CD14-positive monocyte (primary cell): ENCODE data around the gene MBP. TPM values are rescaled to one million over a fixed set of nuclear protein-coding genes. Genes with fewer than 3 reads are reported as not detected.

Experiments used
- DNase-seq, 3 donors: peaks; one replicate each; pipeline ENCODE4 v3.0.0-alpha.2; 2011 to 2022
- H2AFZ ChIP-seq: 2 replicates; pipeline ENCODE4 v1.6.0; 2012; ENCODE audit warnings: mild to moderate bottlenecking, low read depth, low read length, inconsistent platforms; ENCODE audit not compliant: insufficient read depth, poor library complexity, severe bottlenecking
- H3K27ac ChIP-seq, 2 donors: 1 replicate in 1 of 2; 2 replicates in 1 of 2; pipeline ENCODE4 v1.5.1; 2012 to 2013; ENCODE audit warnings: low read length in 2 of 2, control low read depth in 1 of 2, inconsistent platforms in 1 of 2, low read depth in 1 of 2, mild to moderate bottlenecking in 1 of 2
- H3K27me3 ChIP-seq, 2 donors: one replicate each; pipeline versions ENCODE4 v1.6.0 to v1.6.1; 2011 to 2013; ENCODE audit warnings: low read length in 2 of 2; ENCODE audit not compliant: control insufficient read depth in 2 of 2, insufficient read depth in 2 of 2
- H3K36me3 ChIP-seq, 2 donors: replicated peaks in 1 of 2; 1 replicate in 1 of 2; 2 replicates in 1 of 2; pipeline versions ENCODE4 v1.5.1 to v1.6.1; 2012 to 2013; ENCODE audit warnings: low read length in 2 of 2, control low read depth in 1 of 2, inconsistent platforms in 1 of 2, mild to moderate bottlenecking in 1 of 2; ENCODE audit not compliant: insufficient read depth in 2 of 2, control insufficient read depth in 1 of 2
- H3K4me1 ChIP-seq, 2 donors: 1 replicate in 1 of 2; 2 replicates in 1 of 2; pipeline versions ENCODE4 v1.5.1 to v1.6.1; 2012 to 2013; ENCODE audit warnings: low read length in 2 of 2, control low read depth in 1 of 2, inconsistent platforms in 1 of 2, mild to moderate bottlenecking in 1 of 2, moderate library complexity in 1 of 2; ENCODE audit not compliant: insufficient read depth in 2 of 2, control insufficient read depth in 1 of 2
- H3K4me2 ChIP-seq: replicated peaks from 2 replicates; pipeline ENCODE3; 2012; ENCODE audit warnings: low read length, moderate library complexity, mild to moderate bottlenecking; ENCODE audit not compliant: poor library complexity, severe bottlenecking; ENCODE audit errors: extremely low read depth
- H3K4me3 ChIP-seq, 3 experiments: fragments of 200-600 bp in 1 of 3; sonication (generic) in 1 of 3; replicated peaks in 1 of 3; 1 replicate in 2 of 3; 2 replicates in 1 of 3; pipeline ENCODE4 v1.5.1; 2011 to 2013; ENCODE audit warnings: low read length in 3 of 3, mild to moderate bottlenecking in 3 of 3, control low read depth in 2 of 3, low read depth in 2 of 3, inconsistent platforms in 1 of 3, moderate library complexity in 1 of 3
- H3K79me2 ChIP-seq: 2 replicates; pipeline ENCODE4 v1.6.0; 2012; ENCODE audit warnings: mild to moderate bottlenecking, control low read depth, inconsistent platforms, low read length, moderate library complexity; ENCODE audit not compliant: insufficient read depth
- H3K9ac ChIP-seq: 2 replicates; pipeline ENCODE4 v1.6.0; 2017; ENCODE audit warnings: low read length, mild to moderate bottlenecking; ENCODE audit not compliant: insufficient read depth, poor library complexity, severe bottlenecking
- H3K9me3 ChIP-seq, 2 donors: replicated peaks in 1 of 2; 1 replicate in 1 of 2; 2 replicates in 1 of 2; pipeline versions ENCODE4 v1.5.1 to v1.6.1; 2012 to 2013; ENCODE audit warnings: low read length in 2 of 2, control low read depth in 1 of 2; ENCODE audit not compliant: control insufficient read depth in 1 of 2, insufficient read depth in 1 of 2
- H4K20me1 ChIP-seq: 2 replicates; pipeline ENCODE4 v1.6.0; 2012; ENCODE audit warnings: mild to moderate bottlenecking, low read length, control low read depth, moderate library complexity; ENCODE audit not compliant: insufficient read depth
- H3K27ac Mint-ChIP-seq, 7 donors: one replicate each; pipeline ENCODE4 v1.8.0; 2020; ENCODE audit warnings: mild to moderate bottlenecking in 7 of 7, mixed read lengths in 7 of 7, moderate library complexity in 6 of 7, inconsistent platforms in 2 of 7
- H3K27me3 Mint-ChIP-seq, 3 donors: one replicate each; pipeline ENCODE4 v1.8.0; 2021 to 2022; ENCODE audit warnings: low read depth in 3 of 3, mild to moderate bottlenecking in 3 of 3, mixed read lengths in 3 of 3, moderate library complexity in 3 of 3, inconsistent platforms in 1 of 3
- H3K36me3 Mint-ChIP-seq, 2 donors: one replicate each; pipeline ENCODE4 v1.8.0; 2020; ENCODE audit warnings: mixed read lengths in 2 of 2, inconsistent platforms in 1 of 2, mild to moderate bottlenecking in 1 of 2
- H3K4me1 Mint-ChIP-seq: one replicate; pipeline ENCODE4 v1.8.0; 2020; ENCODE audit warnings: mild to moderate bottlenecking, mixed read lengths
- H3K4me3 Mint-ChIP-seq, 2 donors: one replicate each; pipeline ENCODE4 v1.8.0; 2020; ENCODE audit warnings: mild to moderate bottlenecking in 2 of 2, mixed read lengths in 2 of 2, moderate library complexity in 1 of 2
- H3K9me3 Mint-ChIP-seq, 7 donors: one replicate each; pipeline ENCODE4 v1.8.0; 2020 to 2022; ENCODE audit warnings: mixed read lengths in 7 of 7, mild to moderate bottlenecking in 6 of 7, moderate library complexity in 6 of 7, inconsistent platforms in 2 of 7
- CTCF ChIP-seq: fragments of 200-600 bp; IDR thresholded peaks from one replicate; pipeline ENCODE4 v1.8.0; 2022; ENCODE audit warnings: antibody characterized with exemption, mild to moderate bottlenecking
- WGBS: methylation state at CpG from one replicate; pipeline ENCODE4 v1.1.5; 2013; ENCODE audit warnings: missing lambda C conversion rate; ENCODE audit not compliant: insufficient coverage; 5-methylcytosine and 5-hydroxymethylcytosine counted together
- intact Hi-C, 2 donors: fragments of 100-400 bp; cut with micrococcal nuclease; formaldehyde crosslinking; loops; one replicate each; pipeline versions ENCODE4 v1.15.0 to v1.15.1; 2023
- polyA plus RNA-seq, 3 donors: library from polyadenylated mRNA; depleted of rRNA in 1 of 3; unstranded in 2 of 3; stranded (reverse) in 1 of 3; fragments of 300-500 nt in 2 of 3; fragments of >200 nt in 1 of 3; fragmentation: Illumina TruSeq in 2 of 3; gene quantifications; 1 replicate in 2 of 3; 2 replicates in 1 of 3; pipeline ENCODE4 v1.2.3, GENCODE V29; 2012 to 2021

Gene MBP
- polyA plus RNA-seq, 3 donors, result 47.7 to 81.0 (median 50.4) TPM

GRCh38 chr18:77137851-77138250, 5.3 kb upstream of the MBP start:
- Histone ChIP-seq H3K9ac (no peak overlapping the region), H3K4me1 (peaks cover 42 to 45% of the 10 kb centered on the region in 2 donors), H4K20me1 (no peaks in the 10 kb centered on the region), H3K36me3 (no peaks in the 10 kb centered on the region), H2AFZ (no peak overlapping the region), H3K79me2 (no peaks in the 10 kb centered on the region), H3K27me3 (no peaks in the 10 kb centered on the region), H3K27ac (no peak overlapping the region), H3K9me3 (peaks cover 2 to 13% of the 10 kb centered on the region in 2 donors), H3K4me2 (no peak overlapping the region), H3K4me3 (no peak overlapping the region)
- H3K9me3 Mint-ChIP-seq, result peaks cover 7 to 22% (median 14%) of the 10 kb centered on the region in 7 donors
- intact Hi-C loops, result no loop called here
- TF ChIP-seq CTCF, result no peak
- H3K4me1 Mint-ChIP-seq, result peaks cover 45% of the 10 kb centered on the region
- WGBS, result 91% methylated on average over 9 of the region's 9 CpGs
- H3K4me3 Mint-ChIP-seq, result no peak overlapping the region
- DNase-seq, result no peak
- no peak overlapping the region for H3K27ac Mint-ChIP-seq
- peaks cover 0 to 6% (median 3%) of the 10 kb centered on the region in 3 donors for H3K27me3 Mint-ChIP-seq
- peaks cover 9 to 18% of the 10 kb centered on the region in 2 donors for H3K36me3 Mint-ChIP-seq

GRCh38 chr18:77136871-77137665, 4.5 kb upstream of the MBP start:
- Mint-ChIP-seq H3K9me3 (peaks cover 0 to 14% (median 8%) of the 10 kb centered on the region in 7 donors), H3K27me3 (peaks cover 0 to 6% (median 2%) of the 10 kb centered on the region in 3 donors), H3K4me3 (no peak overlapping the region), H3K36me3 (peaks cover 5 to 12% of the 10 kb centered on the region in 2 donors), H3K4me1 (peaks cover 45% of the 10 kb centered on the region), H3K27ac (peak overlapping the region in 3 of 7 donors; percentile 27 to 61 (median 54))
- WGBS, result 81% methylated on average over 15 of the region's 15 CpGs
- peaks cover 5% of the 10 kb centered on the region for H3K79me2 ChIP-seq
- TF ChIP-seq CTCF, result no peak
- peaks cover 43 to 47% of the 10 kb centered on the region in 2 donors for H3K4me1 ChIP-seq
- H2AFZ ChIP-seq, result no peak overlapping the region
- H3K4me3 ChIP-seq, result no peak overlapping the region
- H3K36me3 ChIP-seq, result no peaks in the 10 kb centered on the region
- peaks cover 0 to 9% of the 10 kb centered on the region in 2 donors for H3K9me3 ChIP-seq
- no peak overlapping the region for H3K27ac ChIP-seq
- intact Hi-C loops, result no loop called here
- H3K27me3 ChIP-seq, result no peaks in the 10 kb centered on the region
- H3K9ac ChIP-seq, result no peak overlapping the region
- no peaks in the 10 kb centered on the region for H4K20me1 ChIP-seq
- DNase-seq, result no peak
- no peak overlapping the region for H3K4me2 ChIP-seq
